HFFc6 (cell line): Measurements from ENCODE around the gene GRIP1. TPM values are rescaled to one million over a fixed set of nuclear protein-coding genes. Genes with fewer than 3 reads are reported as not detected.

Experiments
- DNase-seq: peaks from one replicate; pipeline ENCODE4 v3.0.0-alpha.2; 2018
- H3K27ac Mint-ChIP-seq: 2 replicates; pipeline ENCODE4 v1.8.0; 2020; ENCODE audit warnings: mild to moderate bottlenecking, mixed read lengths
- H3K27me3 Mint-ChIP-seq: 2 replicates; pipeline ENCODE4 v1.8.0; 2021; ENCODE audit warnings: mild to moderate bottlenecking, moderate library complexity, mixed read lengths; ENCODE audit not compliant: insufficient read depth
- H3K36me3 Mint-ChIP-seq: 2 replicates; pipeline ENCODE4 v1.8.0; 2021; ENCODE audit warnings: low read depth, mixed read lengths
- H3K4me1 Mint-ChIP-seq: 2 replicates; pipeline ENCODE4 v1.8.0; 2020; ENCODE audit warnings: low read depth, mixed read lengths
- H3K4me3 Mint-ChIP-seq: 2 replicates; pipeline ENCODE4 v1.8.0; 2020; ENCODE audit warnings: mild to moderate bottlenecking, moderate library complexity, mixed read lengths
- H3K9me3 Mint-ChIP-seq: 2 replicates; pipeline ENCODE4 v1.8.0; 2020; ENCODE audit warnings: mild to moderate bottlenecking, mixed read lengths
- total RNA-seq, 6 experiments: library from RNA; stranded (reverse); fragmentation: NEBNext Ultra II Directional; extraction: Animal tissue kit (Norgen Biotek cat#: 25700); gene quantifications; 2 replicates in 1 of 6; 3 replicates in 5 of 6; pipeline ENCODE4 v1.2.3, GENCODE V29; 2021
- TF ChIP-seq, protein P1 (sequence below): fragments of 200-600 bp; sonication (generic); IDR thresholded peaks from 2 replicates; pipeline ENCODE4 v1.5.0; 2021; ENCODE audit warnings: antibody characterized with exemption, mild to moderate bottlenecking

Gene GRIP1
- total RNA-seq, 6 experiments from 2014 or later = 0.31 to 0.60 TPM; not detected in 4

DNA sequence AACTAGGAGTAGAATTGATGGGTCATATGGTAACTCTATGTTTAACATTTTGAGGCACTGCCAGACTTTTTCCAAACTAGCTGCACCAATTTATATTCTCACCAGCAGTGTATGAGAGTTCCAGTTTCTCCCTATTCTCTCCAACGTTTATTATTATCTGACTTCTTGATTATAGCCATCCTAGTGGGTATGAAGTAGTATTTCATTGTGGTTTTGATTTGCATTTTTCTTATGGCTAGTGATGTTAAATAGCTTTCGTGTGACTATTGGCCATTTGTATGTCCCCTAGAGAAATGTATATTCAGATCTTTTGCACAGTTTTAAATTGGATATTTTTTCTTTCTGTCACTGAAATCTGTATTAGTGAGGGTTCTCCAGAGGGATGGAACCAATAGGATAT, 338.7 kb downstream of the GRIP1 start:
- TF ChIP-seq, protein P1, sequence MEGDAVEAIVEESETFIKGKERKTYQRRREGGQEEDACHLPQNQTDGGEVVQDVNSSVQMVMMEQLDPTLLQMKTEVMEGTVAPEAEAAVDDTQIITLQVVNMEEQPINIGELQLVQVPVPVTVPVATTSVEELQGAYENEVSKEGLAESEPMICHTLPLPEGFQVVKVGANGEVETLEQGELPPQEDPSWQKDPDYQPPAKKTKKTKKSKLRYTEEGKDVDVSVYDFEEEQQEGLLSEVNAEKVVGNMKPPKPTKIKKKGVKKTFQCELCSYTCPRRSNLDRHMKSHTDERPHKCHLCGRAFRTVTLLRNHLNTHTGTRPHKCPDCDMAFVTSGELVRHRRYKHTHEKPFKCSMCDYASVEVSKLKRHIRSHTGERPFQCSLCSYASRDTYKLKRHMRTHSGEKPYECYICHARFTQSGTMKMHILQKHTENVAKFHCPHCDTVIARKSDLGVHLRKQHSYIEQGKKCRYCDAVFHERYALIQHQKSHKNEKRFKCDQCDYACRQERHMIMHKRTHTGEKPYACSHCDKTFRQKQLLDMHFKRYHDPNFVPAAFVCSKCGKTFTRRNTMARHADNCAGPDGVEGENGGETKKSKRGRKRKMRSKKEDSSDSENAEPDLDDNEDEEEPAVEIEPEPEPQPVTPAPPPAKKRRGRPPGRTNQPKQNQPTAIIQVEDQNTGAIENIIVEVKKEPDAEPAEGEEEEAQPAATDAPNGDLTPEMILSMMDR = no peak
- H3K27ac Mint-ChIP-seq = no peak overlapping the region
- DNase-seq = no peak
- H3K9me3 Mint-ChIP-seq = no peaks in the 10 kb centered on the region
- no peaks in the 10 kb centered on the region for H3K27me3 Mint-ChIP-seq
- no peak overlapping the region for H3K4me3 Mint-ChIP-seq
- H3K4me1 Mint-ChIP-seq = peaks cover 4% of the 10 kb centered on the region
- peaks cover 10% of the 10 kb centered on the region; the same call in 1 of the 2 replicates for H3K36me3 Mint-ChIP-seq

DNA sequence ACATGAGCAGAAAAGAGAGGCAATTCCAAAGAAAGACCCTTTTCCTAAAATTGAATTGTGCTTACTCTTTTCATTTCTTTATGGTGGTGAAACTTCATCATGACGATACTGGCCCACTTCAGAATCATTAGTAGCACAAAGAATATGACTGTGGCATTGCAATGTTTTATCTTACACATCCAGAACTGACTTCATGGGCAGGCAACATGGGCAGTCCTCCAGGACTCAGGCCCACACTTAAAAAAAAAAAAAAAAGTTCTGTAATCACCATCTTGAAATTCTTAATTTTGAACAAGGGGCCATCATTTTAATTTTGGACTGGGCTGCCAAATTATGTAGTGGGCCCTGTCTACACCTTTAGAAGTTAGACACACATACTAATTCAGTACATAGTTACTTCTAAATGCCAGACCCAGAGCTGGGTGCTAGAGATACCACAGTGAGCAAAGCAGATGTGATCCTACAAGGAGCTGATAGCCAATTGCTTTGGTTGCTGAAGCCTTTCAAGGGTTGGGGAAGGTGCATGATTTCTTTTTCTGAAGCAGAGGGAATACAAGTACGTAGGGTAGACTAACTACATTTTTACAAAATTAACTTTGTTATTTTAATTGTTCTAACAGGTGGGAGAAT, 341.4 kb downstream of the GRIP1 start:
- DNase-seq = no peak
- no peaks in the 10 kb centered on the region for H3K27me3 Mint-ChIP-seq
- no peak overlapping the region for H3K27ac Mint-ChIP-seq
- peaks cover 4% of the 10 kb centered on the region; the same call in 1 of the 2 replicates for H3K36me3 Mint-ChIP-seq
- no peak overlapping the region for H3K4me3 Mint-ChIP-seq
- no peaks in the 10 kb centered on the region for H3K9me3 Mint-ChIP-seq
- no peaks in the 10 kb centered on the region for H3K4me1 Mint-ChIP-seq
- TF ChIP-seq, protein P1 = no peak

DNA sequence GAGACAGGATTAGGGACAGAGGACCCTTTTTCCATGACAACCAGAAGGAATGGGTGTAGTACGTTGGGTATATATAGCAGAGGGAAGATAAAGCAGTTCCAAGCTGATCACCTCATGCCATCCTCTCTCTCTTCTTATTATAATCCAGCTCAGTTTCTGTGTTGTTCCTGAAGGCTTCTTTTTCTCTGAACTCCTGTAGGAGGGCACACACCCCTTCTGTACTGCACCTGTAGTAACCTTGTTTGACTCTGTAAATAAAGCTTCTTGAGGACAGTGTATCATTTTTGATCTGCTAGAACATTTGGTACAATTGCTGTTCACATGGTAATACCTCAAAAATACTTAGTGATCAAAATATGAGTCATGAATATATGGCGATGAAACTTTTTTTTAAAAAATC, 343.1 kb downstream of the GRIP1 start:
- peaks cover 4% of the 10 kb centered on the region; the same call in 1 of the 2 replicates for H3K36me3 Mint-ChIP-seq
- H3K4me3 Mint-ChIP-seq = no peak overlapping the region
- H3K9me3 Mint-ChIP-seq = no peaks in the 10 kb centered on the region
- TF ChIP-seq, protein P1 = no peak
- no peaks in the 10 kb centered on the region for H3K27me3 Mint-ChIP-seq
- DNase-seq = no peak
- H3K27ac Mint-ChIP-seq = no peak overlapping the region
- H3K4me1 Mint-ChIP-seq = no peaks in the 10 kb centered on the region

DNA sequence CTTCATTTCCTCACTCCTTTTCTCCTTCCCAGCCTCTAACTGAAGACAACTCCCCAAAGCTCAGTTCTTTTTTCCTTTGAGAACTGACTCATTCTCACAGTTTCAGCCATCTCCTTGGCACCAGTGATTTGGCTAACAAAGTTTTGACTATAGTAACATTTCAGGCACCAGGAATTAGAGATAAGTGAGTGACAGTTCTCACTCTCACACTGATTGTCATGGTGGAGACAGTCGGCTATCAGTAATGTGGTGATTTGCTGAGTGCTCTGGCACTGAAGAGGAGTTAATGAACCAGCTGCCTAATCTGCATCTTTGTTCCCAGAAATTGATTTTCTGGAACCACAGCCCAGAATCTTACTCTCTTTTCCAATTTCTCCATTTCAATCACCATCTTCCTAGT, 347.1 kb downstream of the GRIP1 start:
- no peak for DNase-seq
- no peaks in the 10 kb centered on the region for H3K36me3 Mint-ChIP-seq
- no peaks in the 10 kb centered on the region for H3K27me3 Mint-ChIP-seq
- no peak overlapping the region for H3K4me3 Mint-ChIP-seq
- no peaks in the 10 kb centered on the region for H3K9me3 Mint-ChIP-seq
- TF ChIP-seq, protein P1 = no peak
- H3K27ac Mint-ChIP-seq = no peak overlapping the region
- H3K4me1 Mint-ChIP-seq = no peaks in the 10 kb centered on the region

DNA sequence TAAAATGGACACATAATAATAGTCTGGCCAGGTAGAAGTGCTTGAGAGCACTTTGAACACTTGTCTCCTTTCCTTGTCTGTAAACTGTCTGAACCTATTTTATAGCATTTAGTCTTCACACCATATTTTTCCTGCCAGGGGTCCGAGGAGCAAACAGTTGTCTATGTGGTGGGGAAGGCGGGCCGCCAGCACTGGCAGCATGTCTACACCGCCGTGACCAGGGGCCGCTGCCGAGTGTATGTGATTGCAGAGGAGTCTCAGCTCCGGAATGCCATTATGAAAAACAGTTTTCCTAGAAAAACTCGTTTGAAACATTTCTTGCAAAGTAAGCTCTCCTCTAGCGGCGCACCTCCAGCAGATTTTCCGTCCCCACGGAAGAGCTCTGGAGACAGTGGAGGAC, 347.9 kb downstream of the GRIP1 start:
- H3K4me1 Mint-ChIP-seq = no peaks in the 10 kb centered on the region
- no peak overlapping the region for H3K4me3 Mint-ChIP-seq
- no peaks in the 10 kb centered on the region for H3K27me3 Mint-ChIP-seq
- H3K36me3 Mint-ChIP-seq = no peaks in the 10 kb centered on the region
- H3K27ac Mint-ChIP-seq = no peak overlapping the region
- TF ChIP-seq, protein P1 = no peak
- no peak for DNase-seq
- no peaks in the 10 kb centered on the region for H3K9me3 Mint-ChIP-seq
